Keratinocyte (primary cell): ENCODE results near the gene CPNE7. TPM values are rescaled to one million over a fixed set of nuclear protein-coding genes. Genes with fewer than 3 reads are reported as not detected.

Experiments used
- DNase-seq: peaks from one replicate; pipeline ENCODE4 v3.0.0-alpha.2; 2011; ENCODE audit warnings: low read depth, missing footprints, low spot score
- FAIRE-seq: peaks from 2 replicates; lab custom pipeline; 2011; peaks lifted over from hg19 to GRCh38; lab: Jason Lieb, UNC
- H2AFZ ChIP-seq: 2 replicates; pipeline ENCODE4 v1.6.0; 2012; ENCODE audit warnings: low read length, control low read depth, inconsistent platforms; ENCODE audit not compliant: control insufficient read depth
- H3K27ac ChIP-seq: 2 replicates; pipeline ENCODE4 v1.5.1; 2011; ENCODE audit warnings: low read length; ENCODE audit not compliant: control insufficient read depth, insufficient read depth
- H3K27me3 ChIP-seq: 3 replicates; pipeline ENCODE4 v1.6.0; 2011; ENCODE audit warnings: low read length; ENCODE audit not compliant: control insufficient read depth, insufficient read depth; ENCODE audit errors: extremely low read depth
- H3K36me3 ChIP-seq, 2 experiments: 2 replicates in 1 of 2; 3 replicates in 1 of 2; pipeline ENCODE4 v1.5.1; 2011; ENCODE audit warnings: low read length in 2 of 2, mild to moderate bottlenecking in 1 of 2; ENCODE audit not compliant: control insufficient read depth in 2 of 2, insufficient read depth in 2 of 2; ENCODE audit errors: extremely low read depth in 1 of 2
- H3K4me1 ChIP-seq: 3 replicates; pipeline ENCODE4 v1.5.1; 2011; ENCODE audit warnings: low read length; ENCODE audit not compliant: control insufficient read depth, insufficient read depth; ENCODE audit errors: extremely low read depth
- H3K4me2 ChIP-seq: 3 replicates; pipeline ENCODE4 v1.6.0; 2011; ENCODE audit warnings: low read depth, low read length; ENCODE audit not compliant: control insufficient read depth, insufficient read depth; ENCODE audit errors: extremely low read depth
- H3K4me3 ChIP-seq, 3 experiments: fragments of 200-600 bp in 1 of 3; sonication (generic) in 1 of 3; 2 replicates in 2 of 3; 3 replicates in 1 of 3; pipeline ENCODE4 v1.5.1; 2011 to 2016; ENCODE audit warnings: low read length in 3 of 3, mild to moderate bottlenecking in 3 of 3, control low read depth in 2 of 3, inconsistent platforms in 1 of 3, low read depth in 1 of 3, mixed read lengths in 1 of 3, mixed run types in 1 of 3, moderate library complexity in 1 of 3; ENCODE audit not compliant: control insufficient read depth in 2 of 3, insufficient read depth in 2 of 3; ENCODE audit errors: extremely low read depth in 1 of 3
- H3K79me2 ChIP-seq: 2 replicates; pipeline ENCODE4 v1.6.0; 2012; ENCODE audit warnings: low read length; ENCODE audit not compliant: control insufficient read depth, insufficient read depth
- H3K9ac ChIP-seq: 3 replicates; pipeline ENCODE4 v1.6.0; 2011; ENCODE audit warnings: low read length; ENCODE audit not compliant: control insufficient read depth, insufficient read depth; ENCODE audit errors: extremely low read depth
- H3K9me1 ChIP-seq: 3 replicates; pipeline ENCODE4 v1.6.0; 2011; ENCODE audit warnings: low read length; ENCODE audit not compliant: control insufficient read depth, insufficient read depth; ENCODE audit errors: extremely low read depth
- H3K9me3 ChIP-seq: 2 replicates; pipeline ENCODE4 v1.5.1; 2012; ENCODE audit warnings: low read depth, low read length; ENCODE audit not compliant: control insufficient read depth
- H4K20me1 ChIP-seq: 3 replicates; pipeline ENCODE4 v1.6.0; 2011; ENCODE audit warnings: low read length; ENCODE audit not compliant: control insufficient read depth, insufficient read depth; ENCODE audit errors: extremely low read depth
- CTCF ChIP-seq, 3 experiments: IDR thresholded peaks in 1 of 3; conservative IDR thresholded peaks in 1 of 3; optimal IDR thresholded peaks in 1 of 3; 2 replicates in 2 of 3; 3 replicates in 1 of 3; pipeline versions ENCODE3 to v1.5.1; 2011; ENCODE audit warnings: low read length in 3 of 3, mild to moderate bottlenecking in 3 of 3, moderate library complexity in 2 of 3, control low read depth in 1 of 3, inconsistent platforms in 1 of 3; ENCODE audit not compliant: insufficient read depth in 2 of 3; ENCODE audit errors: extremely low read depth in 1 of 3
- EZH2 ChIP-seq: IDR thresholded peaks from one replicate; pipeline ENCODE4 v1.6.1; 2012; ENCODE audit warnings: inconsistent platforms, mild to moderate bottlenecking, low read length, moderate library complexity
- dilution Hi-C: fragments of 300-500 bp; cut with MboI; formaldehyde crosslinking; loops from one replicate; pipeline ENCODE4 v1.7.0; 2020; ENCODE audit warnings: low sequenced_read_pairs; ENCODE audit not compliant: extremely low pct_ligation_motif_present
- polyA plus RNA-seq, 5 experiments: library from polyadenylated mRNA; depleted of rRNA in 3 of 5; stranded (reverse) in 3 of 5; stranded (forward) in 1 of 5; unstranded in 1 of 5; fragments of >200 nt; gene quantifications; 1 replicate in 1 of 5; 2 replicates in 3 of 5; 3 replicates in 1 of 5; pipeline versions ENCODE4 v1.2.1 to v1.2.3, GENCODE V29; 2011 to 2012; ENCODE audit warnings: missing spikeins in 2 of 5, low read depth in 1 of 5, low replicate concordance in 1 of 5

The CPNE7 gene
- polyA plus RNA-seq, 1 donor (not counting 4 experiments of a cell fraction or from before 2014, with no cell fraction given): 9.1 TPM

DNA sequence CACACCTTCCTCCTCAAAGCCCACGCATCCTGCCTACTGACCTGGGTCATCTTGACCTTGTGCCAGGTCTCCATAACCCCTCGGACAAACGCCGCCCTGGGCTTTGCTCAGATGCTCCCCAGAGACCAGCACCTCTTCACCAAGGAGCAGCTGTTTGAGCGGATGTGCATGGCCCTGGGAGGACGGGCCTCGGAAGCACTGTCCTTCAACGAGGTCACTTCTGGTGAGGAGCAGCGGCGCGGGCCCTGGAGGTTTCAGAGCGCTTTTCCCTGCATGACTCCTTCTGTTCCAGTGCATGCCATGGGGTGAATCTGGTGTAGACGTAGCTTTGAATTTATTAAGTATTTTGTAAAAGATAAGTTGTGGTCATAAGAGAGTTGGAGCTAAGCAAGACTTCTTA is 22.6 kb upstream of the CPNE7 start:
- Histone ChIP-seq H3K4me2 (no peak overlapping the region), H4K20me1 (no peaks in the 10 kb centered on the region), H3K36me3 (peaks cover 22 to 38% of the 10 kb centered on the region in 2 experiments), H3K9ac (no peak overlapping the region), H3K4me1 (no peaks in the 10 kb centered on the region), H3K9me3 (no peaks in the 10 kb centered on the region), H2AFZ (no peak overlapping the region), H3K9me1 (no peaks in the 10 kb centered on the region), H3K27ac (no peak overlapping the region), H3K27me3 (no peaks in the 10 kb centered on the region), H3K4me3 (no peak overlapping the region), H3K79me2 (no peaks in the 10 kb centered on the region)
- no peak for TF ChIP-seq CTCF (optimal IDR thresholded peaks at IDR 0.05 in 1 of 3, IDR thresholded peaks at IDR 0.05 in 1 of 3, conservative IDR thresholded peaks at IDR 0.05 in 1 of 3; ENCODE audit: extremely low read depth in 1 of 3, insufficient read depth in 2 of 3, low read length in 3 of 3)
- no peak for TF ChIP-seq EZH2
- dilution Hi-C loops: no loop called here
- FAIRE-seq: no peak
- DNase-seq: no peak

GRCh38 chr16:89553733-89554132 is 21.8 kb upstream of the CPNE7 start:
- DNase-seq: no peak
- TF ChIP-seq EZH2: no peak
- TF ChIP-seq CTCF (optimal IDR thresholded peaks at IDR 0.05 in 1 of 3, IDR thresholded peaks at IDR 0.05 in 1 of 3, conservative IDR thresholded peaks at IDR 0.05 in 1 of 3; ENCODE audit: extremely low read depth in 1 of 3, insufficient read depth in 2 of 3, low read length in 3 of 3): no peak
- Histone ChIP-seq H3K4me2 (no peak overlapping the region), H3K79me2 (no peaks in the 10 kb centered on the region), H3K9me3 (no peaks in the 10 kb centered on the region), H3K36me3 (peaks cover 23 to 33% of the 10 kb centered on the region in 2 experiments), H3K27me3 (no peaks in the 10 kb centered on the region), H3K4me1 (no peaks in the 10 kb centered on the region), H4K20me1 (no peaks in the 10 kb centered on the region), H3K4me3 (no peak overlapping the region), H3K27ac (no peak overlapping the region), H3K9me1 (no peaks in the 10 kb centered on the region), H2AFZ (no peak overlapping the region), H3K9ac (no peak overlapping the region)
- dilution Hi-C loops: no loop called here
- FAIRE-seq: no peak
